ENCODE measurements around the gene CFAP68.

Gene CFAP68

DNA sequence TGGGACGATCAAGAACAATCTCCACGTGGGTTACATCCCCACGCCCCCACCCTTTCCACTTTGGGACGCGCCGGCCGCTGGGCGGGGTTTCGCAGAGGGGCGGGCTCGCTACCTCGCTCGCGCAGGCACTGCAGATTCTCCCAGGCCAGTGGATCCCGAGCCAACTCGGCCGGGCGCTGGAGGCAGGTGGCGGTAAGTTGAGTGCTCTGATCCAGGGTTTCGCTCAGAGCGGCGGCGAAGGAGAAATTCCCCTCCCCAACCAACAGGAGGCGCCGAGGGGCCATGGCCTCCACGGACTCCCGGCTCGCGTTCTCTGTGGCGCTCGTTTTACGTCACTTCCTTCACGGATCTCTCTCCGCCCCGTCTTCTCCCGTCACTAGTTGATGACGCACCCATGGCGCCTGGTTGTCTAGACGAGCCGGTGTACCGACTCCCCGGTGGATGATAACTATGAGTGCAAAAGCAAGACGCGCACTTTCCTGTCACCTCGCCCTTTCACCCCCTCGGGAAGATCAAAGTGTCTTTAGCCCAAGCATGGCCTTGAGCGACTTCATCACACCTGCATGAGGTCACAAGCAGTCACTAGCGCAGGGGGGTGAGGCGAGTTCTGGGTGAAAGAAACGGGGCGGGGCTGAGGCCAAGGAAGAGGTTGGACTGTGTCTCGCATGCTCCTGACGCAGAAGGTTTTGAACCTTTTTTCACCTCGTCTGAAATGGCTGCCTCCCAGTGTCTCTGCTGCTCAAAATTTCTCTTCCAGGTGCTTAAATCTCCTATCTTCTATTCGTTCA is at the start of gene CFAP68, which contains the start of gene FDXACB1:
CFAP68 (plus strand) TSS at position 693 of the 788 bp plus-strand sequence; CDS start at position 713, 20 bp downstream.
FDXACB1 (minus strand) TSS at position 317 of the 788 bp plus-strand sequence; CDS start at position 284, 33 bp downstream.
- peak; percentile 99 for DNase-seq (ENCODE audit: low read depth)
- Histone ChIP-seq H3K4me3 (ENCODE audit: low read length) (peak within 1 kb of the TSS; percentile 83), H3K9ac (ENCODE audit: low read length) (peak within 1 kb of the TSS; percentile 82), H3K4me1 (ENCODE audit: control insufficient read depth, insufficient read depth, low read length) (peaks cover 11% of the 10 kb centered on the region), H3K36me3 (ENCODE audit: control insufficient read depth, insufficient read depth, low read length, severe bottlenecking) (peaks cover 9% of the 10 kb centered on the region), H3K9me3 (ENCODE audit: control insufficient read depth, low read length) (no peaks in the 10 kb centered on the region), H3K27me3 (replicated peaks; ENCODE audit: control insufficient read depth, insufficient read depth, low read length) (no peaks in the 10 kb centered on the region)

DNA sequence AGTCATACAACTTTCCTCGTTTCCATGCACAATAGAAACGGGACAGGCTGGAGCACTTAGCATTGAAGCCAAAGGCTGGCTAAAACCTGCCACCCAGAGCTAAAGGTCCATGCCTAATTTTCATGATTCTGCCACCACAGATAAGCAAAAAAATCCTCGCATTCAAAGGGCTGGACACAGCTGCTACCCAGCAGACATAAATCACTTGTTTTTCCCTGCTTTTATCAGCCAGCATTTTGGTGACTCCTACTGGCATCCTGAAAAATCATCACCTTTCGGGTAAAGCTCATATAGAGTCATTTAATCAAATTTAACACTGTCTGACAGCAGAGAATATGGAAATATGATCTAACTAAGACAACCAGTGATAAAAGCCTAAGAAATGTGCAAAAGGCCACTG is 45.8 kb upstream of the CFAP68 start:
- DNase-seq (ENCODE audit: low read depth) = peak; percentile 31
- no peaks in the 10 kb centered on the region for H3K9me3 ChIP-seq (ENCODE audit: control insufficient read depth, low read length)
- no peaks in the 10 kb centered on the region for H3K27me3 ChIP-seq (replicated peaks; ENCODE audit: control insufficient read depth, insufficient read depth, low read length)
- peaks cover 78% of the 10 kb centered on the region for H3K4me1 ChIP-seq (ENCODE audit: control insufficient read depth, insufficient read depth, low read length)
- peak overlapping the region; percentile 54 for H3K4me3 ChIP-seq (ENCODE audit: low read length)
- peak overlapping the region; percentile 85 for H3K9ac ChIP-seq (ENCODE audit: low read length)
- peaks cover 28% of the 10 kb centered on the region for H3K36me3 ChIP-seq (ENCODE audit: control insufficient read depth, insufficient read depth, low read length, severe bottlenecking)

DNA sequence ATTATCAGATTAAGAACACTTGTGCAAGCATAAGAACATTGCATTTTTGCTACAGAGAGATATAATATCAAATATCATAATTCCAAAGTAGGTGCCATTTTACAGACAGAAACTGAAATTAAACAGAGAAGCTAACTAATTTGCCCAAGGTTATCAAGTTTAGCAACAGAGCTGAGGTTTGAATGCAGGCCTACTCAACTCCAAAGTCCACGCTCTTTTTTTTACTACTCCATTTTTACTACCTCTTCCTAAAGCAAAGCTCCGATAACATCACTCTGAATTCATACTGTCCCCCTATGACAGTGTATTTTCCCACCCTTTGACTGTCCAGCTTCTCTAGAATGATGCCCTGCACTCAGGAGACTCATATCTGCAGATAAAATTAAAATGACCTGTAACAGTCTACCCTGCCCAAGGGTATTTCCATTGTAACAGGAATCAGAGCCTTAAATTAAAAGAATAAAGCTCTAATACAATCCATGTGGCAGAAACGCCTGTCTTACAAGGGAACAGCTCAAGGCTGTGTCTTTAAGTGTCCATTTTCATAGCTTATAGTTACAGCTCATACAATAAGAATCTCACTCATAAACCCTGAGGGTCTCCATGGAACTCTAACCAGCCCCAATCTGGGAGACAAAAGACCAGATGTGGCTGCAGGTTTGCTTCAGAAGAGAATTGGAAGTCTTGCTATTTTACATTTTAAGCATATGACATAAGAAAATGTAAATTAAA is 44.7 kb upstream of the CFAP68 start:
- DNase-seq (ENCODE audit: low read depth) = peak; percentile 58
- Histone ChIP-seq H3K36me3 (ENCODE audit: control insufficient read depth, insufficient read depth, low read length, severe bottlenecking) (peaks cover 24% of the 10 kb centered on the region), H3K9ac (ENCODE audit: low read length) (peak overlapping the region; percentile 85), H3K9me3 (ENCODE audit: control insufficient read depth, low read length) (no peaks in the 10 kb centered on the region), H3K4me3 (ENCODE audit: low read length) (peak overlapping the region; percentile 54), H3K27me3 (replicated peaks; ENCODE audit: control insufficient read depth, insufficient read depth, low read length) (no peaks in the 10 kb centered on the region), H3K4me1 (ENCODE audit: control insufficient read depth, insufficient read depth, low read length) (peaks cover 76% of the 10 kb centered on the region)

GRCh38 chr11:111835665-111836064 is 43.7 kb upstream of the CFAP68 start:
- Histone ChIP-seq H3K4me3 (ENCODE audit: low read length) (peak overlapping the region; percentile 39), H3K27me3 (replicated peaks; ENCODE audit: control insufficient read depth, insufficient read depth, low read length) (no peaks in the 10 kb centered on the region), H3K9me3 (ENCODE audit: control insufficient read depth, low read length) (no peaks in the 10 kb centered on the region), H3K9ac (ENCODE audit: low read length) (peak overlapping the region; percentile 85), H3K4me1 (ENCODE audit: control insufficient read depth, insufficient read depth, low read length) (peaks cover 82% of the 10 kb centered on the region), H3K36me3 (ENCODE audit: control insufficient read depth, insufficient read depth, low read length, severe bottlenecking) (peaks cover 20% of the 10 kb centered on the region)
- DNase-seq (ENCODE audit: low read depth) = no peak

GRCh38 chr11:111836162-111836561 is 43.2 kb upstream of the CFAP68 start:
- Histone ChIP-seq H3K4me1 (ENCODE audit: control insufficient read depth, insufficient read depth, low read length) (peaks cover 87% of the 10 kb centered on the region), H3K9ac (ENCODE audit: low read length) (peak overlapping the region; percentile 85), H3K27me3 (replicated peaks; ENCODE audit: control insufficient read depth, insufficient read depth, low read length) (no peaks in the 10 kb centered on the region), H3K36me3 (ENCODE audit: control insufficient read depth, insufficient read depth, low read length, severe bottlenecking) (peaks cover 19% of the 10 kb centered on the region), H3K9me3 (ENCODE audit: control insufficient read depth, low read length) (no peaks in the 10 kb centered on the region), H3K4me3 (ENCODE audit: low read length) (peak overlapping the region; percentile 59)
- DNase-seq (ENCODE audit: low read depth) = peak; percentile 44

DNA sequence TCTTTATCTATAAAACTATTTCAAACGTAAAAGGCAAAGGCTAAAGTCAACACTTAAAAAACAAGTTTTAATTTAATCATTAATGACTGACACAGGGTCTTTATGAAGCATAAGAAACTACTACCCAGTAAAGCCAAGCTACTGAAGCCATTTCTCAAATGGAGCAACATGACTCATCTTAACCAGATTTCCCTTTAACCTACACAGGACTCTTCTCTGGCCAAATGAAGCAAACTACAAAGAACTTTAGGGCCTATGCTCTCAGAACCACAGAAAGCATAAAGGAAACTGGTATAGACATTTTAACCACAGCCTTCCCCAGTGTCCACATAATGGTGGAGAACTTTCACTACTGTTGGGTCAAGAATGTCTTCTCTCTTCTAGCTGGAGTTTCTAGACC is 42.6 kb upstream of the CFAP68 start:
- Histone ChIP-seq H3K4me1 (ENCODE audit: control insufficient read depth, insufficient read depth, low read length) (peaks cover 90% of the 10 kb centered on the region), H3K4me3 (ENCODE audit: low read length) (peak overlapping the region; percentile 59), H3K9me3 (ENCODE audit: control insufficient read depth, low read length) (no peaks in the 10 kb centered on the region), H3K27me3 (replicated peaks; ENCODE audit: control insufficient read depth, insufficient read depth, low read length) (no peaks in the 10 kb centered on the region), H3K9ac (ENCODE audit: low read length) (peak overlapping the region; percentile 81), H3K36me3 (ENCODE audit: control insufficient read depth, insufficient read depth, low read length, severe bottlenecking) (peaks cover 17% of the 10 kb centered on the region)
- peak; percentile 40 for DNase-seq (ENCODE audit: low read depth)

DNA sequence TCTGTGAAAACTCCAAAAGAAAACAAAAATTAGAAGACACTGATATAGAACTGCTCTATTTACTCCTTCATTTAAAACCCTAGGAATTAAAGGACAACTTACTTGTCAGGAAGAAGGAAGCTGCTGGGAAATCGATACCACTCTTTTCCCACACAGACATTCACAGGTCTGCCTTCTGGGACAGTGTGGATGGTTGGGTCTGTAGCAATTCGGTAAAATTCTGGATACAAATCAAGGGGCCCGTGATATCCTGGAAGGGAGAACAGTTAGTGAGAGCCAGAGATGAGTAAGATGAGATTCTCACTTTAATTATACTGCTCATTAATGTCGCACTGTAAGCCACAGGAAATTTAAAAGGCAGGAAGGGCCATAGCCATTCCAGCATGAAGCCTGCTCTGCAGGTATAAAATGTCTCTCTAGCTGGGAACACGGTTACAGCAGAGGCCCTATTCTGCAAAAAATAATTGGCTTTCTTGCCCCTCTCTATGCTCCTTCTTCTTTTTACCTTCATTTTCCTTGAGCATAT is 41.9 kb upstream of the CFAP68 start:
- H3K4me1 ChIP-seq (ENCODE audit: control insufficient read depth, insufficient read depth, low read length) = peaks cover 94% of the 10 kb centered on the region
- no peaks in the 10 kb centered on the region for H3K9me3 ChIP-seq (ENCODE audit: control insufficient read depth, low read length)
- no peak for DNase-seq (ENCODE audit: low read depth)
- H3K27me3 ChIP-seq (replicated peaks; ENCODE audit: control insufficient read depth, insufficient read depth, low read length) = no peaks in the 10 kb centered on the region
- peak overlapping the region; percentile 59 for H3K4me3 ChIP-seq (ENCODE audit: low read length)
- peaks cover 17% of the 10 kb centered on the region for H3K36me3 ChIP-seq (ENCODE audit: control insufficient read depth, insufficient read depth, low read length, severe bottlenecking)
- H3K9ac ChIP-seq (ENCODE audit: low read length) = peak overlapping the region; percentile 81

DNA sequence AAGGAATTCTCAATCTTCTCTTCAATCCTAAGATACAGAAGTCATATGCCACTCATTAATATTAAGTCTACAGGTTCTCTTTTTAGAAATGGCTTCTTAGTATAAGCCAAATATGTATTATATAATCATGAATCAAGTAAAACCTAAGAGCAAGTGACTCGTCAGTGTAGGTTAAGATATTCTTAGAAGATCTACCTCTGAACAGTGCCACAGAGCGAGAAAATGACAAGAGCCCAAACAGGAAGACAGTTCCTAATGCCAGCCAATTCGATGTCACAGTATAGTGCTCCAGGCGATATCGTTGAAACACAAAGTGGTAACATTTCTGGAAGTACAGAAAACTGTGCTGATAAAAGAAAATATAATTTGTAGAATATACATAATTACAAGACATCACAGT is 41.3 kb upstream of the CFAP68 start:
- DNase-seq (ENCODE audit: low read depth) = no peak
- H3K9me3 ChIP-seq (ENCODE audit: control insufficient read depth, low read length) = no peaks in the 10 kb centered on the region
- H3K27me3 ChIP-seq (replicated peaks; ENCODE audit: control insufficient read depth, insufficient read depth, low read length) = no peaks in the 10 kb centered on the region
- H3K4me3 ChIP-seq (ENCODE audit: low read length) = no peak overlapping the region
- peak overlapping the region; percentile 81 for H3K9ac ChIP-seq (ENCODE audit: low read length)
- peaks cover 17% of the 10 kb centered on the region for H3K36me3 ChIP-seq (ENCODE audit: control insufficient read depth, insufficient read depth, low read length, severe bottlenecking)
- peaks cover 94% of the 10 kb centered on the region for H3K4me1 ChIP-seq (ENCODE audit: control insufficient read depth, insufficient read depth, low read length)

DNA sequence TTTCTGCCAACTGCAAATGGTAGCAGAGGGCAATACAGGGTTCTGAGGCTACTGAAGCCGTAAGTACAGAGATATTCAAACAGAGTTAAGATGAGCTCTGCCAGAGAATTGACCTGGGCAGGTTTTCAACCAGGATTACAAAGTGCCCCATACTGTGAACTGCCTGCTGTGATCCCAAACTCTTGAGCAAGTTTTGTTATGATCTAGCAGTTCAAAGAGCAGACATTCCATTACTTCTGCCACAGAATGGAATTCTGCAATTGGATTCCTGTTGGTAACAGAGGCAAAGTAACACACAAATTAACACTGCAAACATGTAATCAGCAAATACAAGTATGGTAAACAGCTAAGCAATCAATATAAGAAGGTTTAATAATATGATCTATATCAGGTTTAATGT is 39.2 kb upstream of the CFAP68 start:
- peaks cover 11% of the 10 kb centered on the region for H3K36me3 ChIP-seq (ENCODE audit: control insufficient read depth, insufficient read depth, low read length, severe bottlenecking)
- DNase-seq (ENCODE audit: low read depth) = peak; percentile 64

GRCh38 chr11:111841370-111842053 is 37.8 kb upstream of the CFAP68 start:
- H3K4me1 ChIP-seq (ENCODE audit: control insufficient read depth, insufficient read depth, low read length) = peaks cover 86% of the 10 kb centered on the region
- H3K4me3 ChIP-seq (ENCODE audit: low read length) = peak overlapping the region; percentile 47
- no peaks in the 10 kb centered on the region for H3K9me3 ChIP-seq (ENCODE audit: control insufficient read depth, low read length)
- DNase-seq (ENCODE audit: low read depth) = peak; percentile 95
- peak overlapping the region; percentile 79 for H3K9ac ChIP-seq (ENCODE audit: low read length)
- peaks cover 11% of the 10 kb centered on the region for H3K36me3 ChIP-seq (ENCODE audit: control insufficient read depth, insufficient read depth, low read length, severe bottlenecking)
- no peaks in the 10 kb centered on the region for H3K27me3 ChIP-seq (replicated peaks; ENCODE audit: control insufficient read depth, insufficient read depth, low read length)

More for the DNA sequence above, 39.2 kb upstream of the CFAP68 start:
- Histone ChIP-seq H3K4me1 (ENCODE audit: control insufficient read depth, insufficient read depth, low read length) (peaks cover 83% of the 10 kb centered on the region), H3K4me3 (ENCODE audit: low read length) (peak overlapping the region; percentile 47), H3K9me3 (ENCODE audit: control insufficient read depth, low read length) (no peaks in the 10 kb centered on the region), H3K9ac (ENCODE audit: low read length) (peak overlapping the region; percentile 79), H3K27me3 (replicated peaks; ENCODE audit: control insufficient read depth, insufficient read depth, low read length) (no peaks in the 10 kb centered on the region)
